Testis (tissue), 2 donors: ENCODE data around the gene PROP1.

Experiments used
- POLR2A ChIP-seq: fragments of 450-650 bp; IDR thresholded peaks from one replicate; pipeline ENCODE4 v1.6.1; 2017; ENCODE audit warnings: antibody characterized with exemption, mild to moderate bottlenecking, moderate library complexity
- TF ChIP-seq, protein P1 (sequence below), 3 experiments: fragments of 450-650 bp in 2 of 3; fragments of 200-600 bp in 1 of 3; sonication (generic) in 1 of 3; IDR thresholded peaks; one replicate each; pipeline ENCODE4 v1.5.1; 2016 to 2019; ENCODE audit warnings: antibody characterized with exemption in 3 of 3, mild to moderate bottlenecking in 2 of 3, moderate library complexity in 1 of 3

DNA sequence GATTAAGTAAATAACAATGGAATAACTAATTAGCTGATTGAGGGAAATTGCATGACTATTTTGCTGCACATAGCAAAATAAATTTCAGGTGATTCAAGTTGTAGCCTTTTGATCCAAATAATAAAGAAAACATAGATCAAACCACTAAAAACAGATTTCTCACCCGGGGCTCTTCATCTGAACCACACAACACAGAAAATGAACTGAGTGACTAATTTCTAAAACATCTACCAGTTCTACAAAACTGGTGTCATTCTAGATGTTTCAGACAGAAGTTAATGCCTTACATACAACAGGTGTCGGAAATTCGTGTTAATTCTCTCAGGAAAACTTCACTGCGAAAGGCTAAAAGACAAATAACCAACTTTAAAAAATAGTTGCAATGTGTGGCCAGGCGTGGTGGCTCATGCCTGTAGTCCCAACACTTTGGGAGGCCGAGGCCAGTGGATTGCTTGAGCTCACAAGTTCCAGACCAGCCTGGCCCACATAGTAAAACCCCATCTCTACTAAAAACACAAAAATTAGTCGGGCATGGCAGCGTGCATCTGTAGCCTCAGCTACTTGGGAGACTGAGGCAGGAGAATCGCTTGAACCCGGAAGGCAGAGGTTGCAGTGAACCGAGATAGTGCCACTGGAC, 6.9 kb downstream of the PROP1 start:
- TF ChIP-seq, protein P1, sequence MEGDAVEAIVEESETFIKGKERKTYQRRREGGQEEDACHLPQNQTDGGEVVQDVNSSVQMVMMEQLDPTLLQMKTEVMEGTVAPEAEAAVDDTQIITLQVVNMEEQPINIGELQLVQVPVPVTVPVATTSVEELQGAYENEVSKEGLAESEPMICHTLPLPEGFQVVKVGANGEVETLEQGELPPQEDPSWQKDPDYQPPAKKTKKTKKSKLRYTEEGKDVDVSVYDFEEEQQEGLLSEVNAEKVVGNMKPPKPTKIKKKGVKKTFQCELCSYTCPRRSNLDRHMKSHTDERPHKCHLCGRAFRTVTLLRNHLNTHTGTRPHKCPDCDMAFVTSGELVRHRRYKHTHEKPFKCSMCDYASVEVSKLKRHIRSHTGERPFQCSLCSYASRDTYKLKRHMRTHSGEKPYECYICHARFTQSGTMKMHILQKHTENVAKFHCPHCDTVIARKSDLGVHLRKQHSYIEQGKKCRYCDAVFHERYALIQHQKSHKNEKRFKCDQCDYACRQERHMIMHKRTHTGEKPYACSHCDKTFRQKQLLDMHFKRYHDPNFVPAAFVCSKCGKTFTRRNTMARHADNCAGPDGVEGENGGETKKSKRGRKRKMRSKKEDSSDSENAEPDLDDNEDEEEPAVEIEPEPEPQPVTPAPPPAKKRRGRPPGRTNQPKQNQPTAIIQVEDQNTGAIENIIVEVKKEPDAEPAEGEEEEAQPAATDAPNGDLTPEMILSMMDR (IDR thresholded peaks at IDR 0.05), result no peak
- TF ChIP-seq POLR2A, result no peak
